Bronchial epithelial cell (primary cell): ENCODE data around the gene DNASE2B. TPM values are rescaled to one million over a fixed set of nuclear protein-coding genes. Genes with fewer than 3 reads are reported as not detected.

Source experiments
- DNase-seq: peaks from one replicate; pipeline ENCODE4 v3.0.0-alpha.2; 2010; ENCODE audit warnings: low read depth
- FAIRE-seq: peaks from 2 replicates; lab custom pipeline; 2011; peaks lifted over from hg19 to GRCh38; lab: Jason Lieb, UNC
- H3K27me3 ChIP-seq: 2 replicates; pipeline ENCODE4 v1.5.1; 2011; ENCODE audit warnings: low read length; ENCODE audit not compliant: control insufficient read depth, insufficient read depth
- H3K36me3 ChIP-seq: 2 replicates; pipeline ENCODE4 v1.5.1; 2011; ENCODE audit warnings: low read length; ENCODE audit not compliant: control insufficient read depth, insufficient read depth
- H3K4me3 ChIP-seq: 2 replicates; pipeline ENCODE4 v1.5.1; 2011; ENCODE audit warnings: mild to moderate bottlenecking, low read depth, low read length, control low read depth
- total RNA-seq: library from RNA; depleted of rRNA; stranded (reverse); fragments of >200 nt; gene quantifications from 2 replicates; pipeline ENCODE4 v1.2.1, GENCODE V29; 2014
- TF ChIP-seq, protein P1 (sequence below): IDR thresholded peaks from 2 replicates; pipeline ENCODE4 v1.5.1; 2011; ENCODE audit warnings: mild to moderate bottlenecking, moderate library complexity, low read length, control low read depth, inconsistent platforms; ENCODE audit not compliant: insufficient read depth, severe bottlenecking

Gene DNASE2B
- total RNA-seq, 1 donor from 2014 or later: not detected

- no peaks in the 10 kb centered on the region for H3K36me3 ChIP-seq
- DNase-seq (no peak), FAIRE-seq (no peak)
- no peaks in the 10 kb centered on the region for H3K27me3 ChIP-seq
- H3K4me3 ChIP-seq: no peak overlapping the region
- TF ChIP-seq, protein P1, sequence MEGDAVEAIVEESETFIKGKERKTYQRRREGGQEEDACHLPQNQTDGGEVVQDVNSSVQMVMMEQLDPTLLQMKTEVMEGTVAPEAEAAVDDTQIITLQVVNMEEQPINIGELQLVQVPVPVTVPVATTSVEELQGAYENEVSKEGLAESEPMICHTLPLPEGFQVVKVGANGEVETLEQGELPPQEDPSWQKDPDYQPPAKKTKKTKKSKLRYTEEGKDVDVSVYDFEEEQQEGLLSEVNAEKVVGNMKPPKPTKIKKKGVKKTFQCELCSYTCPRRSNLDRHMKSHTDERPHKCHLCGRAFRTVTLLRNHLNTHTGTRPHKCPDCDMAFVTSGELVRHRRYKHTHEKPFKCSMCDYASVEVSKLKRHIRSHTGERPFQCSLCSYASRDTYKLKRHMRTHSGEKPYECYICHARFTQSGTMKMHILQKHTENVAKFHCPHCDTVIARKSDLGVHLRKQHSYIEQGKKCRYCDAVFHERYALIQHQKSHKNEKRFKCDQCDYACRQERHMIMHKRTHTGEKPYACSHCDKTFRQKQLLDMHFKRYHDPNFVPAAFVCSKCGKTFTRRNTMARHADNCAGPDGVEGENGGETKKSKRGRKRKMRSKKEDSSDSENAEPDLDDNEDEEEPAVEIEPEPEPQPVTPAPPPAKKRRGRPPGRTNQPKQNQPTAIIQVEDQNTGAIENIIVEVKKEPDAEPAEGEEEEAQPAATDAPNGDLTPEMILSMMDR: no peak
Observed at GRCh38 chr1:84429231-84429630, 30.9 kb downstream of the DNASE2B start.

DNA sequence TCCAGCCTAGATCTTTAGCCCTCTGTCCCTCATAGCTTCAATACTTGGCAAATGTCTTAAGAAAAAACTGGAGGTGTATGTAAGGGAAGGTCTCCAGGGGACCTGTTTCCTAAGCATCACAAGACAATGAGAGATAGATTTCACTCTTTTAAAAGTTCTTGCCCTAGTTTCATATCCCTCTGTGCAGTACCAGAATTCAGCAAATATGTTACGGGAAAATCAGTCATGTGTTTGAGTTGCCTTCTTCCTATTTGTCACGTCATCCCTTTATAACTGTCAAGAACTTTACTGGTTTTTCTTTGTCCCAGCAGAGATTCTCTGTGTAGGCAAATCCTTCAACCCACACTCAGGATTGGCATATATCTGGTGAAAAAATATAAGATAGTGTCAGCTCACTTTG is 32.3 kb downstream of the DNASE2B start:
- FAIRE-seq: no peak
- H3K36me3 ChIP-seq: no peaks in the 10 kb centered on the region
- H3K4me3 ChIP-seq: no peak overlapping the region
- TF ChIP-seq, protein P1: no peak
- DNase-seq: no peak
- no peaks in the 10 kb centered on the region for H3K27me3 ChIP-seq

DNA sequence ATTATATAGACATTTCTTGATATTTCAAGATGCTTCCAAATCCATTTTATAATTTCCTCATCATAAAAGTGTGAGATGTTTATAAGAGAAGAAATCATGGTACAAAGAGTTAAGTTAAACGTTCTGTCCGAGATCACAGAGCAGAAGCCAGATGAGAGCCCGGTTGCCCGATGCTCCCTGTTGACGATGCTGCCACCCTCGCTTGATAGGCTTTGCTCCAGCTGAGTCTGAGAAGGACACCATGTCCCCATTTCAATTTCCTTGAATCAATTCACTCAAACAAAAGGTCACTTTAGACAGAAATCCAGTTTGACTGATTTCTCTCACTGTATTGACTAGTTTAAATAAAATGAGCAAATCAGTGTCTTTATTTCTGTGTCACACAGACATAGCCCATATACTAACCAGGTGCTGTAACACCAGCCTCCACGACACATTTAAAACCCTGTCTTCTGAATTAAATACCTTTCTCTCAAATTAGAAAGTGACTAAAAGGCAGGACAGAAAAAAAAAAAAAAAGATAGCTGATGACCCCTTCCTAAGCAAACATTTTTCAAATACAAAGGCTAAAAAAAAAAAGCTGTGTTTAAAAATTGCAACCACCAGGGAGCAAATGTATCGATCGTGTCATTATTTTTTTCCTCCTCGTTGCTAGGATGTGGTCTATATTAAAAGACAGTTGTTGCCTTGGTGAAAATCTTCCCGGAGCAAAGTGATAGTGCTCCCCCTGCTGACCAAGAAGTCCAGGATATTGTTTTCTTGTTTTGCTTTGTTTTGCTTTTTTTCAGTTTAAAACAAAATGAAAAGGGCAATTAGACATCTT is 35.2 kb downstream of the DNASE2B start:
- H3K36me3 ChIP-seq: no peaks in the 10 kb centered on the region
- H3K27me3 ChIP-seq: no peaks in the 10 kb centered on the region
- DNase-seq (peak; percentile 68), FAIRE-seq (no peak)
- TF ChIP-seq, protein P1: peak; percentile 65
- H3K4me3 ChIP-seq: no peak overlapping the region

- no peak for FAIRE-seq
- TF ChIP-seq, protein P1: no peak
- no peaks in the 10 kb centered on the region for H3K27me3 ChIP-seq
- peak; percentile 43 for DNase-seq
- no peaks in the 10 kb centered on the region for H3K36me3 ChIP-seq
- no peak overlapping the region for H3K4me3 ChIP-seq
Observed at GRCh38 chr1:84434081-84434769, 35.9 kb downstream of the DNASE2B start.

GRCh38 chr1:84434801-84435549 is 36.7 kb downstream of the DNASE2B start:
- FAIRE-seq (no peak), DNase-seq (no peak)
- H3K27me3 ChIP-seq: no peaks in the 10 kb centered on the region
- TF ChIP-seq, protein P1: no peak
- H3K4me3 ChIP-seq: no peak overlapping the region
- no peaks in the 10 kb centered on the region for H3K36me3 ChIP-seq
